PC-3 (cell line): ENCODE measurements around the gene MFAP1. TPM values are rescaled to one million over a fixed set of nuclear protein-coding genes. Genes with fewer than 3 reads are reported as not detected.

Source experiments
- ATAC-seq: fragments of 200-7000 bp; cut with Tn5 transposase; 2 replicates; pipeline ENCODE4 v1.9.1; 2020; ENCODE audit warnings: mild to moderate bottlenecking, moderate library complexity
- BruUV-seq: library from RNA; stranded (reverse); fragments of 400-500 nt; replicated peaks from 2 replicates; lab custom pipeline; 2021; lab: Mats Ljungman, UMichigan
- CTCF ChIA-PET: fragments of 300-600 bp; sonication (Branson Sonifier 250); formaldehyde crosslinking; loops from one replicate; lab custom pipeline; 2022; ENCODE audit warnings: antibody characterized with exemption; lab: Charles Lee
- POLR2A ChIA-PET: fragments of 300-600 bp; sonication (Branson Sonifier 250); formaldehyde crosslinking; loops from one replicate; lab custom pipeline; 2022; ENCODE audit warnings: antibody characterized with exemption; ENCODE audit not compliant: unreplicated experiment; lab: Charles Lee
- DNase-seq: peaks from one replicate; pipeline ENCODE4 v3.0.0-alpha.2; 2015
- H2AFZ ChIP-seq: fragments of 300-600 bp; sonication (generic); 2 replicates; pipeline ENCODE4 v1.6.0; 2016; ENCODE audit warnings: antibody characterized with exemption, low read length
- H3F3A ChIP-seq: fragments of 300-600 bp; sonication (generic); one replicate; pipeline ENCODE4 v1.6.0; 2017; ENCODE audit warnings: antibody characterized with exemption, low read length, control low read depth, mild to moderate bottlenecking; ENCODE audit not compliant: unreplicated experiment
- H3K27ac ChIP-seq: fragments of 300-600 bp; sonication (generic); 2 replicates; pipeline ENCODE4 v1.5.1; 2016; ENCODE audit warnings: mild to moderate bottlenecking, low read length
- H3K27me3 ChIP-seq: fragments of 300-600 bp; sonication (generic); 2 replicates; pipeline ENCODE4 v1.6.1; 2016; ENCODE audit warnings: low read length, mixed read lengths
- H3K36me3 ChIP-seq: fragments of 300-600 bp; sonication (generic); 2 replicates; pipeline ENCODE4 v1.6.1; 2016; ENCODE audit warnings: low read depth, mixed run types, low read length, mixed read lengths
- H3K4me1 ChIP-seq: fragments of 300-600 bp; sonication (generic); 2 replicates; pipeline ENCODE4 v1.5.1; 2016; ENCODE audit warnings: low read length; ENCODE audit not compliant: insufficient read depth
- H3K4me2 ChIP-seq: fragments of 300-600 bp; sonication (generic); 2 replicates; pipeline ENCODE4 v1.6.0; 2016; ENCODE audit warnings: low read length
- H3K4me3 ChIP-seq: fragments of 300-600 bp; sonication (generic); 2 replicates; pipeline ENCODE4 v1.5.1; 2016; ENCODE audit warnings: mild to moderate bottlenecking, low read length, mixed read lengths
- H3K79me2 ChIP-seq: fragments of 300-600 bp; sonication (generic); 2 replicates; pipeline ENCODE4 v1.6.1; 2017; ENCODE audit warnings: low read length, mixed read lengths
- H3K9ac ChIP-seq: fragments of 300-600 bp; sonication (generic); 2 replicates; pipeline ENCODE4 v1.6.0; 2016; ENCODE audit warnings: mild to moderate bottlenecking, low read length
- H3K9me2 ChIP-seq: fragments of 300-600 bp; sonication (generic); replicated peaks from 2 replicates; pipeline ENCODE4 v1.6.1; 2016; ENCODE audit warnings: mixed run types, low read length, mixed read lengths
- H3K9me3 ChIP-seq: fragments of 300-600 bp; sonication (generic); 2 replicates; pipeline ENCODE4 v1.6.1; 2016; ENCODE audit warnings: low read length, mixed read lengths
- H4K20me1 ChIP-seq: fragments of 300-600 bp; sonication (generic); 2 replicates; pipeline ENCODE4 v1.6.1; 2016; ENCODE audit warnings: low read length, mixed read lengths
- EZH2 ChIP-seq: fragments of 300-600 bp; sonication (generic); IDR thresholded peaks from one replicate; pipeline ENCODE4 v1.6.1; 2017; ENCODE audit warnings: antibody characterized with exemption, mild to moderate bottlenecking, low read length; ENCODE audit not compliant: unreplicated experiment
- EZH2phosphoT487 ChIP-seq: fragments of 300-600 bp; sonication (generic); IDR thresholded peaks from 2 replicates; pipeline ENCODE4 v1.6.1; 2018; ENCODE audit warnings: mild to moderate bottlenecking, antibody characterized with exemption, low read length, borderline replicate concordance
- intact Hi-C: fragments of 100-400 bp; cut with micrococcal nuclease; formaldehyde crosslinking; loops from 2 replicates; pipeline ENCODE4 v1.9.0; 2023
- total RNA-seq: library from RNA; depleted of rRNA; stranded (reverse); fragments of >200 nt; gene quantifications from 2 replicates; pipeline ENCODE4 v1.2.3, GENCODE V29; 2014
- TF ChIP-seq, protein P1 (sequence below): fragments of 300-600 bp; sonication (generic); conservative IDR thresholded peaks from 2 replicates; pipeline ENCODE4 v1.5.1; 2017; ENCODE audit warnings: antibody characterized with exemption, low read depth, mild to moderate bottlenecking, low read length

The MFAP1 gene
- total RNA-seq, 1 experiment from 2014 or later, result 18.6 TPM

DNA sequence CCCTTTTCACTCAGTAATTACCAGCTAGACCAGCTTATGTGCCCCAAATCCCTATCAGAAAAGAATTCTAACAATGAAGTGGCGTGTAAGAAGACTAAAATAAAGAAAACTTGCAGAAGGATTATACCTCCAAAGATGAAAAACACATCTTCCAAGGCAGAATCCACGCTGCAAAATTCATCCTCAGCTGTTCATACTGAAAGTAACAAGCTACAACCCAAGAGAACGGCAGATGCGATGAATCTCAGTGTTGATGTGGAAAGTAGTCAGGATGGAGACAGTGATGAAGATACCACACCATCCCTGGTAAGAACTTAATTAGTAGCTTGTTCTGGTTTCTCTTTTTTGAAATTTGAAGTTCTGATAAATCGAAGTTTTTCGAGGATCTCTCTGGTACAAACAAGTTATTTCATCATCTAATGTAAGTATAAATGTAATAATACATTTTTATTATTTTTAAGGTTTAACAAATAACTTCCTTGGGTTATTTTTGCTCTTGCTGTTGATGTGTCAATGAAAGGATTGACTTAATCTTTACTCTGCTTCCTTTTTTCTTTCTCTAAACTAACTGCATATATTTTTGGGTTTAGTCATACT, 3.7 kb upstream of the MFAP1 start:
- CTCF ChIA-PET, result interaction anchor here (0.6 kb wide), 1 partner anchor 13 kb away, joined by 3 read pairs; no protein-coding TSS in a partner anchor
- H3K9me3 ChIP-seq, result no peaks in the 10 kb centered on the region
- H3K4me2 ChIP-seq, result peak overlapping the region; percentile 92
- intact Hi-C loops, result loop anchor here (10.0 kb wide), 1 partner anchor 597 kb away; the partner anchor contains the start of gene CTDSPL2
- H3K27ac ChIP-seq, result no peak overlapping the region
- POLR2A ChIA-PET, result interaction anchor here (0.6 kb wide), 2 partner anchors 19 to 572 kb away, joined by 5 to 6 read pairs; no protein-coding TSS in a partner anchor
- H3K27me3 ChIP-seq, result no peaks in the 10 kb centered on the region
- H3K79me2 ChIP-seq, result peaks cover 69% of the 10 kb centered on the region
- no TSS peak for BruUV-seq
- ATAC-seq (0 out of 2 replicates have a peak, but pooled peaks have one; percentile 7), DNase-seq (peak; percentile 18)
- H3K4me1 ChIP-seq, result peaks cover 25% of the 10 kb centered on the region
- no peaks in the 10 kb centered on the region; the same call in 1 of the 2 replicates for H4K20me1 ChIP-seq
- TF ChIP-seq, protein P1, sequence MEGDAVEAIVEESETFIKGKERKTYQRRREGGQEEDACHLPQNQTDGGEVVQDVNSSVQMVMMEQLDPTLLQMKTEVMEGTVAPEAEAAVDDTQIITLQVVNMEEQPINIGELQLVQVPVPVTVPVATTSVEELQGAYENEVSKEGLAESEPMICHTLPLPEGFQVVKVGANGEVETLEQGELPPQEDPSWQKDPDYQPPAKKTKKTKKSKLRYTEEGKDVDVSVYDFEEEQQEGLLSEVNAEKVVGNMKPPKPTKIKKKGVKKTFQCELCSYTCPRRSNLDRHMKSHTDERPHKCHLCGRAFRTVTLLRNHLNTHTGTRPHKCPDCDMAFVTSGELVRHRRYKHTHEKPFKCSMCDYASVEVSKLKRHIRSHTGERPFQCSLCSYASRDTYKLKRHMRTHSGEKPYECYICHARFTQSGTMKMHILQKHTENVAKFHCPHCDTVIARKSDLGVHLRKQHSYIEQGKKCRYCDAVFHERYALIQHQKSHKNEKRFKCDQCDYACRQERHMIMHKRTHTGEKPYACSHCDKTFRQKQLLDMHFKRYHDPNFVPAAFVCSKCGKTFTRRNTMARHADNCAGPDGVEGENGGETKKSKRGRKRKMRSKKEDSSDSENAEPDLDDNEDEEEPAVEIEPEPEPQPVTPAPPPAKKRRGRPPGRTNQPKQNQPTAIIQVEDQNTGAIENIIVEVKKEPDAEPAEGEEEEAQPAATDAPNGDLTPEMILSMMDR, result no peak
- no peak for TF ChIP-seq EZH2
- no peak for TF ChIP-seq EZH2phosphoT487
- peak overlapping the region; percentile 8; the same call in 1 of the 2 replicates for H2AFZ ChIP-seq
- H3K4me3 ChIP-seq, result peak overlapping the region; percentile 67
- no peaks in the 10 kb centered on the region for H3K9me2 ChIP-seq
- peaks cover 3% of the 10 kb centered on the region for H3K36me3 ChIP-seq
- no peaks in the 10 kb centered on the region for H3F3A ChIP-seq
- H3K9ac ChIP-seq, result peak overlapping the region; percentile 88

DNA sequence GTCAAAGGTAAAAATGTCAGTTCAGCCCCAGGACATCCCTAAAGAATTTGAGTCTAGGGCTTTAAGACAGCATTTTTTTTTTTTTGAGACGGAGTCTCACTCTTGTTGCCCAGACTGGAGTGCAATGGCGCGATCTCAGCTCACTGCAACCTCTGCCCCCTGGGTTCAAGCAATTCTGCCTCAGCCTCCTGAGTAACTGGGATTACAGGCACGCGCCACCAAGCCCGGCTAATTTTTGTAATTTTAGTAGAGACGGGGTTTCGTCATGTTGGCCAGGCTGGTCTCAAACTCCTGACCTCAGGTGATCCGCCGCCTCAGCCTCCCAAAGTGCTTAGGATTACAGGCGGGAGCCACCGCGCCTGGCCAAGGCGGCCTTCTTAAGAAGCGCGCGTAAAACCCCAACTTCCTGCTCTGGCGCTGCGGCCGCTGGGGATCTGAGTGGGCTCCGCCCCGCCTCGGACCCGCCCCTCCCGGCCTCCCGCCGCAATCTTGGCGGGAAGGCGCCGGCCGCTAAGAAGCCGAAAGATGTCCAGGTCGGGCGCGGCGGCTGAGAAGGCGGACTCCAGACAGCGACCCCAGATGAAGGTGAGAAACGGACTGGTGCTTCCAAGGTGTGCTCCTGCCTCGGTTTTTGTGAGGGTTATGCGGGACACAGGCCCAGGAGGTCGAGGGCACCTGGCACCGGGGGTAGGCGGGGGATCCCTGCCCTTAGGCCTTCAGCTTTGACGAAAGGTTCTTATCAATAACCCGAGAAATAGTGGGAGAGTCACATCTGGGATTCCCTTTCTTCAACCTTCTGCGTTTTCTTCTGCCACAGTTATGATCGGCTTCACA, 2.2 kb upstream of the MFAP1 start, which contains the start of gene WDR76:
Gene WDR76, plus strand, starts transcription at position 495 of the 834 bp plus-strand sequence. Its CDS starts 31 bp downstream, at position 526.
- Histone ChIP-seq H3K4me2 (peak within 1 kb of the TSS; percentile 92), H3K9me2 (no peaks in the 10 kb centered on the region), H3K9ac (peak within 1 kb of the TSS; percentile 88), H3F3A (no peaks in the 10 kb centered on the region), H3K4me3 (peak within 1 kb of the TSS; percentile 67), H3K36me3 (peaks cover 3% of the 10 kb centered on the region), H4K20me1 (no peaks in the 10 kb centered on the region; the same call in 1 of the 2 replicates), H3K27me3 (no peaks in the 10 kb centered on the region), H3K27ac (peak within 1 kb of the TSS; percentile 53), H3K79me2 (peaks cover 76% of the 10 kb centered on the region), H3K4me1 (peaks cover 31% of the 10 kb centered on the region), H2AFZ (peak within 1 kb of the TSS; percentile 96), H3K9me3 (no peaks in the 10 kb centered on the region)
- TF ChIP-seq EZH2phosphoT487, result no peak
- TF ChIP-seq, protein P1, result no peak
- no peak for TF ChIP-seq EZH2
- BruUV-seq, result TSS peak; percentile 58
- ATAC-seq (peak; percentile 75), DNase-seq (peak; percentile 92)
- ChIA-PET POLR2A (no interaction called here), CTCF (no interaction called here)
- intact Hi-C loops, result loop anchor here (10.0 kb wide), 1 partner anchor 598 kb away; the partner anchor contains the start of gene CTDSPL2
